ENCODE measurements around the gene GAL3ST3. TPM values are rescaled to one million over a fixed set of nuclear protein-coding genes. Genes with fewer than 3 reads are reported as not detected.

GAL3ST3 gene
- total and polyA plus RNA-seq, 2 of the 8 experiments (the other 6 are each of a cell fraction or from before 2014, with no cell fraction given) = 21.1 to 21.4 TPM

- TF ChIP-seq CHD7 (IDR thresholded peaks at IDR 0.05; ENCODE audit: insufficient replicate concordance, low read length) = no peak
- TF ChIP-seq SIRT6 (IDR thresholded peaks at IDR 0.05; ENCODE audit: low read length) = no peak
- TF ChIP-seq E2F6 (IDR thresholded peaks at IDR 0.05) = no peak
- TF ChIP-seq TEAD4 (IDR thresholded peaks at IDR 0.05; ENCODE audit: low read depth, low read length) = no peak
Measured at GRCh38 chr11:66062408-66062807, 13.4 kb upstream of the GAL3ST3 start (continued).

Data from H1 (cell line).